Measurements from ENCODE around the gene SRSF12. TPM values are rescaled to one million over a fixed set of nuclear protein-coding genes. Genes with fewer than 3 reads are reported as not detected.

The SRSF12 gene
- total RNA-seq, 2 donors from 2014 or later: 1.0 to 5.7 TPM

DNA sequence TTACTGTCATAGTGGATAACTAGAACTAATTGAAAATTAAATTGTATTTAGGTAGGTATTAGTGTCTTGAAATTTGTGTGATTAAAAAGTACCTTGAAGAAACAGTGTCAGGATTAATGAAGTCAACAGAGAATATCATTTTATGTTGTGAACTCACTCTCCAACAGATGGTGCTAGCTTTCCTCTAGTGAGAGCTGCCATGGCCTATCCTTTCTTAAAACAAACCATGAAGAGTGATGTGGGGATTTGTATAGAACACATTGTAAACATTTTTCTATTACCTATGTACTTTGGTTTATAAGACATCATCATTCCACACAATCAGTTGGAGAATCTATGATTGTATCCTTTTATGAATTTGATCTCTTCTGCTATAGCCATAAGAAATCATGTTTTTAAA is 4.8 kb upstream of the SRSF12 start:
- intact Hi-C loops (cut with DNase I): loop anchor here (5.0 kb wide), 1 partner anchor 120 kb away; no protein-coding TSS in a partner anchor
- Histone ChIP-seq H3K27ac (no peak overlapping the region), H3K9me3 (no peaks in the 10 kb centered on the region), H3K4me1 (replicated peaks) (no peaks in the 10 kb centered on the region), H3K4me3 (no peak overlapping the region), H3K36me3 (no peaks in the 10 kb centered on the region), H3K27me3 (replicated peaks; ENCODE audit: insufficient read depth) (no peaks in the 10 kb centered on the region)
- DNase-seq (ENCODE audit: low spot score): no peak
- TF ChIP-seq POLR2A (IDR thresholded peaks at IDR 0.05) (no peak), POLR2AphosphoS5 (IDR thresholded peaks at IDR 0.05) (no peak)
- TF ChIP-seq, protein P1, sequence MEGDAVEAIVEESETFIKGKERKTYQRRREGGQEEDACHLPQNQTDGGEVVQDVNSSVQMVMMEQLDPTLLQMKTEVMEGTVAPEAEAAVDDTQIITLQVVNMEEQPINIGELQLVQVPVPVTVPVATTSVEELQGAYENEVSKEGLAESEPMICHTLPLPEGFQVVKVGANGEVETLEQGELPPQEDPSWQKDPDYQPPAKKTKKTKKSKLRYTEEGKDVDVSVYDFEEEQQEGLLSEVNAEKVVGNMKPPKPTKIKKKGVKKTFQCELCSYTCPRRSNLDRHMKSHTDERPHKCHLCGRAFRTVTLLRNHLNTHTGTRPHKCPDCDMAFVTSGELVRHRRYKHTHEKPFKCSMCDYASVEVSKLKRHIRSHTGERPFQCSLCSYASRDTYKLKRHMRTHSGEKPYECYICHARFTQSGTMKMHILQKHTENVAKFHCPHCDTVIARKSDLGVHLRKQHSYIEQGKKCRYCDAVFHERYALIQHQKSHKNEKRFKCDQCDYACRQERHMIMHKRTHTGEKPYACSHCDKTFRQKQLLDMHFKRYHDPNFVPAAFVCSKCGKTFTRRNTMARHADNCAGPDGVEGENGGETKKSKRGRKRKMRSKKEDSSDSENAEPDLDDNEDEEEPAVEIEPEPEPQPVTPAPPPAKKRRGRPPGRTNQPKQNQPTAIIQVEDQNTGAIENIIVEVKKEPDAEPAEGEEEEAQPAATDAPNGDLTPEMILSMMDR (IDR thresholded peaks at IDR 0.05): peak in 3 of 4 experiments; percentile 25 to 74 (median 67)

DNA sequence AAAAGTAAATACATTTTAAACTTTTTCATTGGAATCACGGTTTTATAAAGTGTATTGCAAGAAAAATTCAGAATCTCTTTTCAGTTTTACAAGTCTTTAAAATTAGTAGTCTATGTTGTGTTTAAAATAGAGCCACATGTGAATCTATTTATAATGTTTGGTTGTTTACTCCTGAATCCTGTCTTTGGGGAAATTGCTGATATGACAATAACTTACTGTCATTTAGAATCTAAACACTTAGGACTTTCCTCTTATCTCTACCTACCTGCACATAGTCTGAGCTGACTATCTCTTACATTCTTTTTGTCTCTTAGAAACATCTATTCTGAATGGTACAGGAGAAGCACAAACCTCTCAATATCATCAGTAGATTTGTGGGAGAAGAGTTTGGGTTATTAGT is 4.1 kb upstream of the SRSF12 start:
- H3K27me3 ChIP-seq (replicated peaks; ENCODE audit: insufficient read depth): no peaks in the 10 kb centered on the region
- no peaks in the 10 kb centered on the region for H3K36me3 ChIP-seq
- H3K4me3 ChIP-seq: no peak overlapping the region
- TF ChIP-seq, protein P1 (IDR thresholded peaks at IDR 0.05): no peak
- TF ChIP-seq POLR2AphosphoS5 (IDR thresholded peaks at IDR 0.05): no peak
- TF ChIP-seq POLR2A (IDR thresholded peaks at IDR 0.05): no peak
- 73% methylated on average over 1 of the region's 1 CpG for WGBS
- no peaks in the 10 kb centered on the region for H3K4me1 ChIP-seq (replicated peaks)
- H3K9me3 ChIP-seq: no peaks in the 10 kb centered on the region
- no peak for DNase-seq (ENCODE audit: low spot score)
- no peak overlapping the region for H3K27ac ChIP-seq
- intact Hi-C loops (cut with DNase I): loop anchor here (5.0 kb wide), 1 partner anchor 120 kb away; no protein-coding TSS in a partner anchor

DNA sequence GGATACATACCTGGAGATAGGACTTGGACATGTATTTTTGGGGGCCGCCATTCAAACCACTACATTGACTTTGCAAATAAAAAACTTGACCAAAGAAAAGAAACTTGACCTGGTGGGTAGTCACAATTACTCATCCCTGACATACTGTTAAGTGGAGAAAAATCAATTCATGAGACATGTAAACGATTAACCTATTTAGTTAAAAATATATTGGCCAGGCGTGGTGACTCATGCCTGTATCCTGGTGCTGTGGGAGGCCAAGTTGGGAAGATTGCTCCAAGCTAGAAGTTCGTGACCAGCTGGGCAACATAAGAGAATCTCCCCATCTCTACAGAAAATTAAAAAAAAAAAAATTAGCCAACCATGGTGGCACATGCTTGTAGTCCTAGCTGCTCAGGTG is 2.5 kb upstream of the SRSF12 start:
- H3K4me3 ChIP-seq: no peak overlapping the region
- no peak for DNase-seq (ENCODE audit: low spot score)
- 83% methylated on average over 4 of the region's 4 CpGs for WGBS
- no peak overlapping the region for H3K27ac ChIP-seq
- no peaks in the 10 kb centered on the region for H3K9me3 ChIP-seq
- H3K36me3 ChIP-seq: no peaks in the 10 kb centered on the region
- H3K4me1 ChIP-seq (replicated peaks): no peaks in the 10 kb centered on the region
- intact Hi-C loops (cut with DNase I): loop anchor here (5.0 kb wide), 1 partner anchor 122 kb away; no protein-coding TSS in a partner anchor
- no peaks in the 10 kb centered on the region for H3K27me3 ChIP-seq (replicated peaks; ENCODE audit: insufficient read depth)
- TF ChIP-seq POLR2A (IDR thresholded peaks at IDR 0.05) (no peak), POLR2AphosphoS5 (IDR thresholded peaks at IDR 0.05) (no peak)
- TF ChIP-seq, protein P1 (IDR thresholded peaks at IDR 0.05): no peak

DNA sequence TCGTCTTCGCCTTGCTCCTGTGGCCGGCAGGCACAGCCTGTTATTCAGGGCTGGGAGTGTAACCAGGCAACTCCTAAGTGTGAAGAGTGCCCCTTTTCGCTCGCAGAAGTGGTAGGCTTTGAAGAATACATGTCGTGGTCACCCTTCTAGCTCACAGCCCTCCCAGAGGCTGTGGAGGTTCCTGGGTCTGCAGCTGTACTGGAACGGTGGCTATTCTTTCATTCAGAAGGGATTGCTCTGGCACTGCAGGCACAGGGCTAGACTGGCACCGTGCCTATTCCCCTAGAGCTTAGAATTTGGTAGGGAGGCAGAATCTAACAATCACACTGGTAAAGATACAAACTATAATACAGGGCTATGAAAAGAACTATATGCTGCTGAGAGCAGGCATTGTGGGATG is 1.1 kb upstream of the SRSF12 start:
- no peaks in the 10 kb centered on the region for H3K9me3 ChIP-seq
- no peaks in the 10 kb centered on the region for H3K27me3 ChIP-seq (replicated peaks; ENCODE audit: insufficient read depth)
- H3K4me1 ChIP-seq (replicated peaks): no peaks in the 10 kb centered on the region
- H3K27ac ChIP-seq: no peak overlapping the region
- TF ChIP-seq, protein P1 (IDR thresholded peaks at IDR 0.05): no peak
- TF ChIP-seq POLR2A (IDR thresholded peaks at IDR 0.05): no peak
- 72% methylated on average over 8 of the region's 8 CpGs for WGBS
- no peak for DNase-seq (ENCODE audit: low spot score)
- intact Hi-C loops (cut with DNase I): loop anchor here (5.0 kb wide), 1 partner anchor 37 kb away; the partner anchor contains the start of gene PNRC1
- H3K36me3 ChIP-seq: no peaks in the 10 kb centered on the region
- H3K4me3 ChIP-seq: no peak overlapping the region

DNA sequence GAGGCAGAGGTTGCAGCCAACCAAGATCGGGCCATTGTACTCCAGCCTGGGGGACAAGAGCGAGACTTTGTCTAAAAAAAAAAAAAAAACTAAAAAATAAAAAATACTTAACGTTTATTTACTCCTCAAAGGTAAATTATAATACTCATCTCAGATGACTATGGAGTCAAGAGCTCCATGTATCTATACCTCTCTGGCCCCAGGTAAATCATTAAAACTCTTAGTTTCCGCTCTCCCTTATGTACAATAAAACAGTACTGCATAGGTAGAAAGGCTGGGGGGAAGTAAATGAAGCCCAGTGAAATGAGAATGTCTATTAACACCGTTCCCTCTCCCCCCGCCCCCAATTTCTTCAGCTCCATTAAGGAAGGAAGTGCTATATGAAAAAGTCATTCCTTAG is 1.2 kb downstream of the SRSF12 start:
- H3K36me3 ChIP-seq: no peaks in the 10 kb centered on the region
- H3K27me3 ChIP-seq (replicated peaks; ENCODE audit: insufficient read depth): no peaks in the 10 kb centered on the region
- no peak overlapping the region for H3K27ac ChIP-seq
- no peaks in the 10 kb centered on the region for H3K4me1 ChIP-seq (replicated peaks)
- H3K9me3 ChIP-seq: no peaks in the 10 kb centered on the region
- TF ChIP-seq, protein P1 (IDR thresholded peaks at IDR 0.05): no peak
- TF ChIP-seq POLR2AphosphoS5 (IDR thresholded peaks at IDR 0.05): no peak
- no peak for TF ChIP-seq POLR2A (IDR thresholded peaks at IDR 0.05)
- DNase-seq (ENCODE audit: low spot score): no peak
- WGBS: 55% methylated on average over 6 of the region's 6 CpGs
- intact Hi-C loops (cut with DNase I): loop anchor here (2.0 to 5.0 kb wide), 2 partner anchors 34 to 134 kb away; partner anchors contain the start of gene PNRC1
- H3K4me3 ChIP-seq: peak overlapping the region in 1 of 2 donors; percentile 65

All from prostate gland (tissue), 2 donors.